HG02610 (cell line): ENCODE measurements around the gene SLC6A6.

ENCODE experiments used
- ATAC-seq: cut with Tn5 transposase; IDR thresholded peaks from one replicate; pipeline ENCODE4 v1.9.1; 2021; ENCODE audit warnings: mild to moderate bottlenecking, moderate library complexity; ENCODE audit not compliant: unreplicated experiment

Gene SLC6A6

DNA sequence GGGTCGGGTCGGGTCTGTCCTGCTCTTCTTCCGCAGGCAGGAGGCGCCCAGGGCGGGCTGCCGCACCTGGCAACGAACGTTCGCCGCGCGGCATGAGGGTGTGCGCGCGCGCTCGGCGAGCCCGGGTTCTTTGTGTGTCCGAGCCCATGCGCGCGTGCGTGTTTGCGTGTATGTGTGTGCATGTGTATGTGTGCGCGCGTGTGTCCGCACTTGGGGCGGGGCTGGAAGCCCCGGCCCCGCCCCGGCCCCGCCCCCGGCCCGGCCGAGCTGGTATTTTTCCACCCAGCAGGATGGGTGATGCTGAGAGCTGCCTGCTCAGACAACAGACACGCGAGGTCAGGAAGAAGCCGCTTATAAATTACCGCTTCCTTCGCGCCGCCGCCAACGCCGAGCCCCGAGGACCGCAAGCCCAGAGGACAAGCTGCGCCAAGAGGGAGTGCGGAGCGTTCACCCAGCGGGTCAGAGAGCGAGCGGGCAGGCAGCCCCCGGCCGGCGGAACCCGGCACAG lies at the start of gene SLC6A6:
TSS of gene SLC6A6 (plus strand) at position 303 of the 508 bp plus-strand sequence. CDS start 41,029 bp downstream, outside the sequence.
- peak; percentile 74 for ATAC-seq

DNA sequence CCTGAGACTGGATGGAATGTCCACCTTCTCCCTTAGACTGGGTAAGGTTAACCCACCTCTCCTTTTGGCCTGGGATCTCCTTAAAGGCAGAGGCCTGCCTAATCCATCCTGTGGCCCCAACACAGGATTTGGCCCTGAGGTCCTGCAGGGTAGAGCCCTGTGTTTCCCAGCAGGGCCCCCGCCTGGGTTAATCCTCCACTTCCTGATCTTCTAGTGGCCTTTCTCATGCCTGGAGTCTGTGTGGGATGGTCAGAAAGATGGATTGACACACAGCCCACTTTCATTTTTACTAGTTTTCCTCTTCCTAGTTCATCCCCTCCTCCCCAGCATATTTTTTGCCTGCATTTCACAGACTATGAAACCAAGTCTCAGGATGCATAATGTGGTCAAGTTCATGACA lies 48.9 kb upstream of the SLC6A6 start:
- no peak for ATAC-seq

DNA sequence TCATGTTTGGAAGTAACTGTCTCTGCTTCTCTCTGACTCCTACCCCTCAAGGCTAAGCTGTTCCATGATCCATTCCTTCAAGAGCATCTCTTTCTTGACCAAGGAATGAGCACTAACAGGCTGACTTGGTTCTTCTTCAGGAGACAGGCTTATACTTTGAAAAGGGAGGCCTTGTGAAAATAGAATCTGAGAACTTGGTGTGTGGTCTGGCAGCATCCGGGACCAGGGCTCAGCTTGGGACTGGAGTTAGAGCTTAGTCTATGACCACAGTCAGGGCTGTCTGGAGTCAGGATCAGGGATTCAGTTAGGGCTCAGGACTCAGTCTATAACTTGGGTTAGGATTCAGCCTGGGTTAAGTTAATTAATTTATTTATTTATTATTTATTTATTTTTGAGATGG lies 44.9 kb upstream of the SLC6A6 start:
- ATAC-seq = no peak

DNA sequence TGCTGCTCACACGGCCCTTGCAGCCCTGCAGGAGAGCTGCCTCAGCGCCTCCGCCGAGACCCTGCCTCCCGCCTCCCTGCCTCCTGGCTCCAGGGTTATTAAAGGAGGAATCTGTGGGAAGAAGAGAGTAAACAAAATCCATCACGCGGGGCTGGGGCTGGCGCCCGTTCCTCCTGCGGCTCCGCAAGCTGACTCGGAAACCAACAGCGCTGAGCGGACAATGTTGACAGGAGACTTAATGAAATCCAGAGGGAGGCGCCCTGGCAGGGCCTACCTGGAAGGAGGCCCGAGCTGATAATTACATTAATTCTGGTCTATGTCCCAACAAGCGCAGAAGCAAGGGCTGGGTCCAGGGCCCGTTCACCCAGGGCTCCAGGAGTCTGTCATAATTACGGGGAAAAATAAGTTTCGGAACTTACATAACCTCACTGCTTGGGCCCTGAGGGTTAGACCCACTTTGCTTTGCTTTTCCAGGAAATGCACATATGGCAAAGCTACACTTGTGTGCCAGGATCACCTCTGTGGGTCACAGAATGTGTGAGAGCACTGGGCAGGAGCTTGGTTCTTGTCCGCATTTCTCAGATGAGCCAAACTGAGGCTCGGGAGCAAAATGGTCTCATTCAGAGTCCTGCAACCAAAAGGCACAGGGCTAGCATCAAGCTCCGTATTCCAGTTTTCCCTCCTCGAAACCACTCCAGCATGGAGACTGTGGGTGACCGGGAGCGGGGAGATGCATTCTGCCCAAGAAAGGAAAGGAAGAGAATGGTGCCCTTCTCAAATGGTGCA lies 43.8 kb upstream of the SLC6A6 start:
- ATAC-seq = no peak

DNA sequence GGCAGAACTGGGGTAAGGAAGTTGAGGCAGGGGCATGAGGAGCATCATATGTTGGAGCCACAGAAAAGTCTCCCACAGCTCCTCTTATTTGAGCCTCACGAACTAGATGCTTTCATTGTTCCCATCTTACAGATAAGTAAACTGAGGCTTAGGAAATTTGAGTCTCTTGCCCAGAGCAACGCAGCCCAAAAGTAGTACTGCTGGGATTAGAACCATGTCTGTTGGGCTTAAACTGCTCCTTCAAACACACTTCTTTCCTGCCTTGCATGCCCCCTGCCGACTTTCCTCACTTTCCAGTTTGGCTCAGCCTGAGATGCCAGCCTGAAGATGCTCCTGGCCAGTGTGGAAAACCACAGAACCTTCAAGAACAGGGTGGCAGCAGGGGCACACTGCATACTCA lies 43.1 kb upstream of the SLC6A6 start:
- no peak for ATAC-seq

DNA sequence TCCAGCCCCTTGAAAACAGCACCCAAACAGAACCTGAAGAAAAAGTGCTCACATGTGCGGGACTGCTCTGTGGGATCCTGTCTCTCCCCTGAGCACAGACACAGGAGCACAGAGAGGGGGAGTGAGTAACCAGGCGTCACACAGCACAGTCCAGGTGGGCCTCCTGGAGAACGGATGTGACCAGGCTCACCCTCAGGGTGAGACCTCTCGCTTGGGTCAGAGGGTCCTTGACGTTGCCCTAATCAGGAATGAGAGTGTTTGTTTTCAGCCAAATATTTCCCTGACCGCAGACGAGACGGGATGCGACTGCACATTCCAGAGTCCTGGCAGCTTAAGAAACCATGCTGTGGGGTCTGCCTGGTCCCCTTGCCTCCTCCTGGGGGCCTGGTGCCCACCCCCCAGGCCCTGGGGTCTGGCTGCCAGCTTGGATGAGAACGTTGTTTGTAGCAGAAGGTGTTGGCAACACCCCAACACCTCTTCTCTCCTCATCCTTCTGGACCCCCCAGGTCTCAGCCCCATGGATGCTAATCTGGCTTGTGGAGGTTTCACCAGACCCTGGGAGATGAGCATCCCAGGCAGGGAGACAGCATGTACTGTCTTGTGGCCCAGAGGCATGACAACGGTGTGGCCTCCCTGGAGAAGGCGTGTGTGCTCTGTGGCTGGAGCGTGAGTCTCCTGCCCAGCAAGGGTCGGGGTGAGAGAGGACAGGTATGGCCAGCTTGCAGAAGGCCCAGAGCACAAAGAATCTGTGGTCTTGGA lies 42.1 kb upstream of the SLC6A6 start:
- ATAC-seq = no peak

DNA sequence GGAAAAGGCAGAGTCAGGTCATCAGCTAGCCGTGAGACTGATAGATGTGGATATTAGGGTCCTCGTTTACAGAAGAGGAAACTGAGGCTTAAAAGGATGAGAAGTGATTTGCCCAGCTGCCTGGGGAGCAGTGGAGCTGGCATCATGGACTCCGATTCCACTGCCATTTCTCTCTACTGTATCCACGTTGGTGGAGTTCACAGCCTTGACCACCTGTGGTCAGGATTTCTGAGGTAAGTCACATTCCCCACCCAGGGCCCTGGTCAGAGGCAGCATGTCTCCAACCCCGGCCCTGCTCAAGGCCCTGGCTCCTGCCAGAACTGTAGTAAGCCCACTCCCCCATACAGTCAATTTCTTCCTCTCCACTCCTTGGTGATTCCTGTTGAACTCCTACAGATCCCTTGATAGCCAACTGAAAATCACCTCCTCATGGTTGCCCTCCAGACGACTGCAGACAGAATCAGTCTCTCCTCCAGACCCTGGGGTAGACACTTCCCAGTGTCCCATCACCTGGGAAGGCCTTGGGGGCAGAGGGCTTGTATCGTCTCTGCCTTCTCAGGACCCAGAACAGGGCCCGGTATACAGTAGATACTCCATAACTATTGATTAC lies 41.2 kb upstream of the SLC6A6 start:
- no peak for ATAC-seq

DNA sequence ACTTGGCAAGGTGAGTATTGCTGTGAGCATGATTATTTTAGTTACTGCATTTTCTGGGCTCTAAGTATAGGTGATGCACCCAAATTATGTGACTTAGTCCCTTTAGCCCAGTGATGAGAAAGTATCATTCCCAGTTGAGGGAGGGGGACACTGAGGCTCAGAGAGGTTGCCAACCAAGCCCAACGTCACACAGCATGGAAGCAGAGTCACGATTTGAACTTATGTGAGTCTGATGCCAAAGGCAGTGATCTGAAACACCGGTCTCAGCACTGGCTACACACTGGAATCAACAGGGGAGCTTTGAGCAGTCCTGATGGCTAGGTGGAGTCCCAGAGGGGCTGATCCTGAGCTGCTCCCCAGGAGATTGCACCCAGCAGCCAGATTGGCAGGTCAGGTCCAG lies 39.5 kb upstream of the SLC6A6 start:
- no peak for ATAC-seq

DNA sequence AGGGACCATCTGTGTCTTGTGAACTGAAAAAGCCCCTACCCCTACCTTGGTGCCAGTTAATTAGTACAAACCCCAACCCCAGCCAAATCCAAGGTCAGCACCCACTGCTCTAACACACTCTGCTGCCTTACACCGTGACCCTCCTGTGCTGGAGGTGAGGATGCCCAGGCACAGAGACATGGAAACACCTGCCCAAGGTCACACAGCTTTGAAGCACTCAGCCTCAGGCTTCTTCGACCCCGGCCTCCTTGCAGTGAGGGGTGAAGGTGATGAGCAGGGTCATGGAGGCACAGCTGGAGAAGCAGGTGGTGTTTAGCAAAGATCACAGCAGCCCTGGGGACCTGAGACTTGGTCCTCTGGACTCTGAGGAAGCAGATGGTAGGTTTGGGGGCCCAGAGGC lies 39.0 kb upstream of the SLC6A6 start:
- ATAC-seq = no peak

DNA sequence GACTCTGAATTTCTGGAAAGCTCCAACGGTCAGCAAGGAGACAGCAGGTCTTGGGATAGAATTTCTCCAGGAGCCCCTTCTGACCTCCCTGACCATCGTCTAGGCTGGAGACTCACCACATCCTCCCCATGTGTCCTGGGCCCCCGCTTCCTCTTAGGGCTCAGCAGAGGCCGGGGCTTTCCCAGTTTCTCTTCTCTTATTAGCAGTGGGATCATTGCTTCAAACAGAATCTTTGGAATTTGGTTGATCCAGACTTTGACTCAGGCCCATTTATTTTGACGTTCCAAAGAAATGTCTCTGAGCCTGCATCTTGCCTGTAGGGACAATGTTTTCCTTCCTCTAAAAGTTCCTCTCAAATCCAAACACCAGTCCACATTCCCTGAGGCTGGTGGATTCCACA lies 38.4 kb upstream of the SLC6A6 start:
- ATAC-seq = no peak

DNA sequence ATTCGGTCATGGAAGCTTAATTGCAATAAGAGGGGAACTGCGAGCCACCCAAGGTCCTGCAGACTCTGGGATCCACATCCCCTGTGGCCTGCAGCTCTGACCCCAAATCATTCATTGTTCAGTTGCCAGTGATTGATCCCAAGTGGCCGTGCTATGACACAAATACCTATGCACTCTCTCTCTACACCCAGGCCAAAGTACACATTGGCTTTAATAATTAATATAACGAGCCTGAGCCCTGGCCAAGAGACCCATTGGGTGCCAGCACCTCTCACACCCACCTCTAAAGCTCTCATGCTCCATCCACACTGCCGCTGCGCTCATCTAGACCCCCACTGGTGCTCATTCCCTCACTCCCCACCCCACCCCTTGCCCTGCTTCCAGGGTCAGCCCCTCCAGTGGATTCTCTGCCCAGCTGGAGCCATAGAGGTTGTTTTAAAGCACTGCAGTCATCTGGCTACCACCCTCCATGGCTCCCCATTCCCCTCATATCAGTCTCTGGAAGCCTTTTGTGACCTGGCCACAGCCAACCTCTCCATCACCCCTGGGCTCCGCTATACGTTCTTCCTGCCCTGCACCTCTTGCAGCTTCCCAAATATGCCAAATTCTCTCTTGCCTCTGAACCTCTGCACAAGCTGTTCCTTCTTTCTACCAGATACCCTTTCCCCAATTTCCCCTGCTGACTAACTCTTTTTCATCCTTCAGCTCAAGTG lies 37.7 kb upstream of the SLC6A6 start:
- ATAC-seq = no peak

DNA sequence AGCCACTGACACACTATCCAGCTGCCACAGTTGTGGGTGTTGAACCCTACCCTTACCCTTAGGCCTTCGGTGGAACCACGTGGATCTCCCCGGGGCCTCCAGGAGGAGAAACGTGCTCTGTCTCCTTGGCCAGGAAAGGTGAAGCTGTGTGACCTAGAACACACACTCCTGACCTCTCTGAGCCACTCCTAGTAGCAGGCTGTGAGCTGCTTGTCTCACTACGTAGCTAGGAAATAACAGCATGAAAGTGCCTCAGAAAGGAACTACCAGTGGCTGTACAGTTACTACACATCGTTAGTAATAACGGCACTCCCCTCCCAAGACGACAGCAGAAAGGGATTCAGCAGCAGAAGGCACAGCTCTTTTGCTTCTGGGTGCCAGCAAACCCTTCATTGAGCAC lies 36.2 kb upstream of the SLC6A6 start:
- no peak for ATAC-seq

DNA sequence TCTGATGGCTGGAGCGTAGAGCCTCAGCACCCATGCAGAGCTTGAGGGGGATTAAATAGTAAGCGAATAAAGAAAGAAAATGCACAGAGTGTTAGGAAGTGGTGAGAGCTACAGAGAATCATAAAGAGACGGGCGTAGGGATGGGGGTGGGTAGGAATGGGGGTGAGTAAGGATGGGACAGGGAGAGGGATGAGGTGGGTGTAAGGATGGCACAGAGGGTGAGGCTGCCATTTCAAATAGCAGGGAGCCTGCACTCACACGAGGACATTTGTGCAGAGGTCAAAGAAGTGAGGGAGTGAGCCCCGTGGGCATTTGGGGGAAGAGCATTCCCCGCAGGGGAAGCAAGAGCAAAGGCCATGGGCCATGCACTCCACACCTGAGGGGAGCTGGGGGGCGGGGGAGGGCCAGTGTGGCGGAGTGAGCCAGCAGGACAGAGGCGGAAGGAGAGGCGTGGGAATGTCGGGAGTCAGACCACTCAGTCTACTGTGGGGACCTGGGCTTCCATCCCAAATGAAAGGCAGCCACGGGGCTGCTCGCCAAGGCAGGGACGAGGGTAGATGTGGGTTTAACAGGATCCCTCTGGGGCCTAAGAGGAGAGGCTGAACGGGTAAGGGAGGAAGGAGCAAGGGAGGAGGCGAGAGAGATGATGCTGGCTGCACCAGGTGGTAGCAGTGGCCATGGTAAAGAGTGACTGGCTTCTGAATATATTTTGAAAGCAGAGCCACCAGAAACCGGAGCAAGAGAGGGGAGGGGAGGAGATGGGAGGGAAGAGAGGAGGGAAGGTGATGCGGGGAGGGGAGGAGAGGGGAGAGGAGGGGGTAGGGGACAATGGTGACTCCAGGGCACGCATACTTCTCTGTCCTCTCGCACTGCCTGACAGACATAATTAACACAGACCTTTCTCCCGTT lies 35.2 kb upstream of the SLC6A6 start:
- no peak for ATAC-seq

DNA sequence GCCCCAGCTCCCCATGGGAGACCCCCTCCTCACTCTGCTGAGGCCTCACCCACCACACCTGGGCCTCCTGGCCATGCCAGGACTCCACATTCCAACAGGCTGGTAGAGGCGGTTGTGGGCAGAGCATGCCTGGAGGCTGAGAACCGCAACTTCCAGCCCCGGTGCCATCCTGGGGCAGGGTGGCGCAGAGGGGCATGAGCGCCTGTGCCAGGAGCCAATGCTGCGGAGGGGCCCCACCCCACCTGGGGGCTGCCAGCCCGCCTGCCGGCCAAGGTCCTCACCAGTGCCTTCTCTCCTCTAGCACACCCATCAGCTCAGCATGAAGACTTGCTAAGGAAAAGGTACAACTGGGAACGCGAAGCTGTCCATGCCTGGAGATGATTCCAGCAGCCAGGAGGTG lies 34.3 kb upstream of the SLC6A6 start:
- ATAC-seq = no peak

DNA sequence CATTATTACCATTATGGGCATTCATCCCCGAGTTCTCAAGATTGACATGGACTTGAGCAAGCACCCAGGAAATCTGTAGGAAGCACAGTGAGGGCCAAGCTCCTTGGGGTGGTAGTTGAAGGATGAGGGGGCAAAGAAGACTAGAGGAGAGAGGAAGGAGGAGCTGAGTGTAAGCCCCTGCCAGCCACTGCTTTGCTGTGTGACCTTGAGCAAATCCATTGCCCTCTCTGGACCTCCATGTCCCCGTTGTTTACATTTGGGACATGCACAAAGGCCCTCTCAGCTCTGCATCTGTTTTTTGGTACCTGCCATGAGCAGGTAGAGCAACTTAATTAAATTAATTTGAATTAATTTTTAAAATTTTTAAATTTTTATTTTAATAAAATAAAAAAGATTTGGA lies 33.5 kb upstream of the SLC6A6 start:
- no peak for ATAC-seq

DNA sequence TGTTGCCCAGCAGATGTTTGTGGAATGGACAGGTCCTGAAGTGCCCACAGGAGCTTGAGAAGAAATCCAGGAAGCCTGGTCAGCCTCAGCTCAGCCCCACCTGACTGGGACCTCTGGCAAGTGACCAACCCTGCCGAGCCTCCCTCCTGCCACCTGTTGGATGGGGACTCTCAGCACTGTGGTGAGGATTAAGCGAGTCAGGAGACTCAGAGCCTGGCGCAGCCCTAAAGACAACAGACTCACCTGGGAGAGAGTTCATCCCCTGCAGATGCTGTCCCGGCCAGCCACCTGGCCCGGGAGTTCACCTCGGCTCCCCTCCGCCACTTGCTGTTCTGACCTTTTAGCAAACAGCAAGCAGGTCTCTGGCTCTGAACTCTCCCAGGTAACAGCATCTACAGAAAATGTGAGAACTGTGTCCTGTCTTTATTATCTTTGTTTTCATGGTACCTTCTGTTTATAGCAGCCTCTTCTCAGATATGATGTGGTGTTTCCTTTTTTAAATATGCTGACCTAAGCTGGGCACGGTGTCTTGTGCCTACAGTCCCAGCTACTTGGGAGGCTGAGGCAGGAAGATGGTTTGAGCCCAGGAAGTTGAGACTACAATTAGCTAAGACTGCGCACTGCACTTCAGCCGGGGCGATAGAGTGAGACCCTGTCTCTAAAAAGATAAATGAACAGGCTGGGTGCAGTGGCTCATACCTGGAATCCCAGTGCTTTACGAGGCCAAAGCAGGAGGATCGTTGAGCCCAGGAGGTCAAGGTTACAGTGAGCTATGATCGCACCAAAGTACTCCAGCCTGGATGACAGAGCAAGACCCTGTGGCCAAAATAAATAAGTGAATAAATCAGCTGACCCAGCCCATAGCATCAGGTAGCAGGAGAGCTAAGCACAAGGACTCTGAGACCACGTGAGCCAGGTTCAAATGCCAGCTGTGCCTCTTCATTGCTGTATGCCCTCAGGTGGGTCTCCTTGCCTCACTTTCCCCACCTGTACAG lies 32.4 kb upstream of the SLC6A6 start:
- ATAC-seq = no peak

DNA sequence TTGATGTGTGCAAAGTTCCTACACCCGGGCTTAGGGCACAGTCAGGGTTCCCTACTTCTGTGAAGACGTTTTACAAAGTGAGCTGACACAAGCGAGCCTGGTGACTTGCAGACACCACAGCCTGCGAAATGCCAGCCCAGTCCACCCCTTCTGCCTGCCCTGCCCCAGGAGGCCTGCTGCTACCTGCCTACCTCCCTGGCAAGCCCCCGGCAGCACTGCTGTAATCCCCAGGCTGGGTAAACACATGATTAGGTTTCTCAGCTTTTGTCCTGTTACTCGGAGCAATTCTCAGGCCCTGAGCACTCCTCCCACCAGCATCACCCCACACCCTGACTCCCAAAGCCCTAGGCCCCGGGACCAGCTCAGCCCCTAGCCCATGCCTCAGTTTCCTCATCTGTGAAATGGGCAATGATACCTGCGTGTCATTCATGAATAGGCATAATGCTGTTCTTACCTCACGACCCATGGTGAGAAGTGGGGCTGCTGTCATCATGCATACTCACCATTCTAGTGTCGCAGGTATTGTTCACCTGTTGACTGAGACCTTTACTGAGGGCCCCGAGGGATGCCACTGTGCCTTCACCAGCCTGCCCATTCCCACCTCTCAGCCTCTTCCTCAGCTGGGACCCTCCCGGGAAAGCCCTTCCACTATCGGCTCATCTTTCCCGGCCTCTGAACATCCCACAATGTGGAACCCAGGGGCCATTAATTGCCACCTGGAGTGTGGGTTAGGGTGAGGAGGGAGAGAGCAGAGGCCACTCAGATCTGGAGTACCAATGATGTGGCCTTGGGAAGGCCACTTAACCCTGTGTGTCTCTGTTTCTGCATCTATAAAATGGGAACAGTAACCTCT lies 31.5 kb upstream of the SLC6A6 start:
- ATAC-seq = no peak
